Hematopoietic multipotent progenitor cell treated with erythropoietin and hydrocortisone succinate and interleukin-3 and kit ligand, for 17 days (in vitro differentiated cells): ENCODE data around the gene TENM4.

Source experiments
- DNase-seq: peaks from one replicate; pipeline ENCODE4 v3.0.0-alpha.2; 2015; ENCODE audit warnings: low spot score

The TENM4 gene

DNA sequence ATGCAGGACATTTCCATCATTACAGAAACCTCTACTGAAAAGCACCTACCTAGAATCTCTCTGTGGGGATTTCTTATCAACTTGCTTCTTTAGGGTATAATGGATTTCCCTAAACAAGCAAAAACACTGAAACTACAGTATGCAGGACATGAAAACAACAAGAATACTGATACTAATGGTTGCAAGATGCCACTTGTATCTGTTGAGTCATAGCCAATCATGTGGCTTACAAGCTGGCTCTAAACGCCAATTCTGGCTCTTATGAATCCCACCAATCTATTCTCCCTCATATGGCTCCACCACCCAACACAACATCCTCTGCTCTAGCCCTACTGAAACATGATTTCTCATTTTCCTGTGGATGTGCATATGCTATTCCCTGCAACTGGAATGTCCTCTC, 22.6 kb downstream of the TENM4 start:
- no peak for DNase-seq

DNA sequence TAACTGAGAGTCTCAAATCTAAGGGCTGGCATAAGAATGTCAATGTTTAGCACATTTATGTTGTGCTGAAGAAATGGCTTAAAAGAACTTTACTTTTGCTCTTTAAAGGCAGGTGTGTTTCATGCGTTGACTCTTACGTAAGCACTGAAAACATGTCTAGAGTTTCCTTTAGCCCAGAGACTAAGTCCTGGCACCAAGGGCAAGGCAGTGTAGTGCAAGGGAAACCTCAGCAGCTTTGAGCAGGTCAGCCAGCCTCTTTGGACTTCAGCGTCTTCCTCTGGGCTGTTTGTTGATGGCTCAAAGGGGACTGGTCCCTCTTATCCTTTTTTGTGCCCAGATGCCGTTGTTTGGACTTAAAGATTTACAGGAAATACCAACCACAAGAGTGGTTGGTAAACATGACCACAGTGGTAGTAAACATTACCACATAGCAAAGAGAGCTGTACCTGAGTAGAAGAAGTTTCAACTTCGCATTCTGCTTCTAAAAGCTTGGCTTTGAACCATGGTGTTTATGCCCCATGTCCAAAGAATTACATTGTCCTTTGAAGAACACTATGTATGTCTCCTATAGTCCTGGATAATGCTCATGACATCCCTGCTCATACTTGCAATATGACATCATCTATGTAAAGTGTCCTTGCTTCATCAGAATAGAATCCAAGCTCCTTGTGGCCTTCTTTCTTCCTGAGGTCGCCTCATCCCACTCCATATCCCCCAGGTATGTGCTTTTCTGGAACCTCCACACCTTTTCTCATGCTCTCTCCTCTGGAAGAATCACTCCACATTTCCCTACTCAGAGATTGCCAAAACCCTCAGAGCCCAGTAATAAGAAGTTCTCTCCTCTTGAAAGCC, 23.5 kb downstream of the TENM4 start:
- DNase-seq = no peak

DNA sequence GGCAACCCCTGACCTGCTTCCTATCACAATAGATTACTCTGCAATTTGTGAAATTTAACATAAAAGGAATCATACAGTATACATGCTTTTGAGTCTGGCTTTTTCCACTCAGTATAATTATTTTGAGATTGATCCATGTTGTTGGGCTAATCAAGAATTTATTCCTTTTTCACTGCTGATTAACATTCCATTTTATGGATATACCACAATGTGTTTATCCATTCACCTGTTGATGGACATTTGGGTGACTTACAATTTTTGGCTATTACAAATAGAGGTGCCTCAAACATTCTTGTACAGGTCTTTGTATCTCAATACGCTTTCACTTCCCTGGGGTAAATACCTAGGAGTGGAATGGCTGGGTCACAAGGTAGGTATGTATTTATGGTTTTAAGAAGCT, 24.9 kb downstream of the TENM4 start:
- DNase-seq = no peak

DNA sequence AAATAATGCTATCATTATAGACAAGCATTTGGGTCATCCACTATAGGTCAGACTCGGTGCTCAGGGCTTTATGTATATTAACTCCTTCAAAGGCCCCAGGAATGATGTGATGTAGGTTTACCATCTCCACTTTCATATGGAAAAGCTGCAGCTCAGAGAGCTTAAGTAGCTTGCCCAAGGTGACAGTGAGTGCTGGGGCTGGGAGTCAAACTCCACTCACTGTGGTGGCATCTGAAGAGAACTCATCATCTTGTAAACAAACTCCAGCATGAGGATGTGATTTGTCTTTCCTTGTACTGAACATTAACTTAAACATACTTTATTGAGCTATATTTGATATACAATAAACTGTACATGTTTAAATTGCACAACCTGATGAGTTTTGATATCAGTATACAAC, 25.4 kb downstream of the TENM4 start:
- DNase-seq = no peak

DNA sequence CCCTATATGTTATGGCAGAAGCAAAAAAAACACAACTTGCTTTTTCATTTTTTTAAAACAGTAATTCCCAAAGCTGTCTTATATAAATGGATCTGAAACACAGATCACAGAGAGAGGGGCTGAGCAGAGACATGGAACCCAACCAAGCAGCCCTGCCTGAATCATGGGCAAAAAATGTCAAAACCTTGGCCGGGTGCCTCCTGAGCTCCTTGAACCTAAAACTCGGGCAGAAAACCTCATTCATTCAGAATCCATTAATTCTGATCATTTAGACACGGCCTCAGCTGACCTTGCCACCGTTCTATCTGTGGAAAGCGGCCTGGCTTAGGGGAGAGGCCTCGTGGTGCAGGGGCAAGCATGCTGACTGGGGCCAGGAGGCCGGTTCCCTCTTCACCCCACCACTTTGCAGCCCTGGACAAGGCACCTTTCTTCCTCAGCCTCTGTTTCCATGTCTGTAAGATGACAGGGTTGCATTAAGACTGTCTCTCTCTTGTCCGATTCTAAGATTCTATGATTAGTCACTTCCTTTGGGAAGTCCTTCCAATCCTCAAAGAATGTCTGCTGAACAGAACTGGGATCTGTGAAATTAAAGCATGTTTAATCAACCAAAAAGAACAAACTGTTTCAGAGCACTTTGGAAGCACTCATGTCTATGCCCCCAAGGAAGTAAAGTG, 26.0 kb downstream of the TENM4 start:
- DNase-seq = no peak

DNA sequence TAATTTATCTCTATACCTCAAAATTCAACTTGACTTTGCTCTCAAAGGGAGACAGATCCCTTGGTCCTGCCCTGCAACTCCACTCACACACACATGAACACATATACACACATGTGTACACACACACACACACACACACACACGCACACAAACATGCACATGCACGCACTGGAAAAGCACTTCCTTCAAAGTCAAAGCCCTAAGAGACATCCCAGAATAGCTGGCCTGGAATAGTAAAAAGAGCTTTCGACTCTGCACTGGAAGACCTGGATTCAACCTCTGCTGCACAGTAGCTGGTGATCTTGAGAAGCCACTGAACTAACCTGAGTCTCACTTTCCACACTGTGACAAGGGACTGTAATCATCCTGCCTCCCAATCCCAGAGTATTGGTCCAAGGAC, 26.8 kb downstream of the TENM4 start:
- no peak for DNase-seq

DNA sequence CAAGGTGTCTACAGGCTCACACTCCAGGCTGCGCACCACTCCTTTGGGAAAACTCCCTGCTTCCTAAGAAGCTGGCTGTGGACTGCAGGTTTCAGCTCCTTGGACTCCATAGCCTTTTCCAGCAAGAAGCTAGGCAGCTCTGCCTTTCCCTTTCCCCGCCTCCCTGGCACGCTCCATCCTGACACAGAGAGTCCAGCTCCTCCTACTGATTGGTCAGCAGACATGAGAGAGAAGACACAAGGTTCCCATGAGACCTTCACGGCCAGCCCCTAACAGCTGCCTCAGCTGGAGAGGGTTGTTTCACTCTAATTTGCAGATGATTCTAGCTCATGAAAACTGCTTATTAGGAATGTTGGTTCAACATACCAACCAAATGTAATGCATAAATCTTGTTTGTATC, 27.6 kb downstream of the TENM4 start:
- DNase-seq = no peak

DNA sequence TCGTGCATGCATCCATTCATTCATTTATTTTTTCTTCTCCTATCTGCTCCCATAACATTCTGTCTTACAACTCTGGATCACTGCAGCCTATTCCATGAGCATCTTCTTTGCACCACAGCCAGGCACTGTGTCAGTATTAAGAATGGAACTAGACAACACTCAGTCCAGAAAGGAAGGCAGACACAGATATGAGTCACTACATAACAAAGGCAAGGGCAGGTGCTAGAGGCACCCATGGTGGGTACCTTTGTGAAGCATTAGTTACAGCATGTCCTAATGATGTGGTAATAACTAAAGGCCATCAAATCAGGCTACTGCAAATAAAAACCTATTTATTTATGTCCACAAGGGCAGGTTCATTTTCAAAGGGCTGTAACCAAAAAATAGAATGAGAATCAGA, 28.1 kb downstream of the TENM4 start:
- DNase-seq = no peak

DNA sequence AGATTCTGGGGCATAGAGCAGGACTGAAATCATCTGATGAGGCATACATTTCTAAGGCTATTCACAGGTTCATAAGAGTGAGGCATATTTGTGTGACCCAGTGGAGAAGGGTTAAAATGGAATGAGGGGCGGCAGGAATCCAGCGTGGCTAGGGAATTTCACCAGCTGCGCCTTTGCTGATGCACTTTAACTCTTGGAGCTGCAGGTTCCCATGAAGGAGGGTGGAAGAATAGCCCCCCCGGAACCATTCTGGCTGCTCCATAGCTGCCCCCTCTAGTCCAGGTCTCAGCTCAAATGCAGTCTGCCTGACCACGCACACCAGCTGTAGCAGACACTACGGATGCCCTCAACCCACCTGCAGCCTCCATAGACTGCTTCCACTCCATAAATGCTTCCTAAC, 31.5 kb downstream of the TENM4 start:
- DNase-seq = no peak

DNA sequence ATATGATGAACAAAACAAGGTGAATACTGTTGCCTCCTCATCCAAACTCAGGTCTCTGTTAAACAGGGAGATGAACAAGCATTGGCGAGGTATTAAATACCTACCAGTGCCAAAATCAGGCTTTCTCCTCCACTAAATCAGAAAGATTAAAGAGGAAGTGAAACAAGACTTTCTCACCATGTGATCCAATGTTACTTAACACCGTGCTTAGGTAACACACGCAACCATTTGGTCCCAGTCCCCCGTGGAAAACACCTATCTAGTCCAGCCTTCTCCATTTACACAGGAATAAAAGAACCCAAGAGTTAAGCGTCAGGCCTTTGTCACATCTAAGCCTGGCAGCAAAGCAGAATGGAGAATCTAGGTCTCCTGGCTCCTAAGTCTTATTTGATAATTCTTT, 34.5 kb downstream of the TENM4 start:
- DNase-seq = no peak

DNA sequence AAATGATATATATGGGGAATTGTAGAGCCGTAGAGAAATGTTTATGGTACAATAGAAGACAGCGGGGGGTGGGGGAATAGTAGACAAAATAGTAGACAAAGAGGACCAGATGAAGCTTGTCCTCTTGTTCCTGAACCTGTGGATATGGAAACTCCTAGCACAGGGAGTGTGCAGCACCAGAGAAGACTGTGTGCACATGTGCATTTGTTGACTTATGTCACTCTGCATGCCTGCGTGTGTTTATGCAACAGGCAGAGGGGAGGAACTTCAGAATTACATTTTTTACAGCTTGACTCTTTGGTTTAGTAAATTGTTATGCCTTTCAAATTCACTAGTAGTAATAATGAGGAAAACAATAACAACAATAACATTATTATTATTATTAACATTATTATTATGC, 36.0 kb downstream of the TENM4 start:
- DNase-seq = no peak

DNA sequence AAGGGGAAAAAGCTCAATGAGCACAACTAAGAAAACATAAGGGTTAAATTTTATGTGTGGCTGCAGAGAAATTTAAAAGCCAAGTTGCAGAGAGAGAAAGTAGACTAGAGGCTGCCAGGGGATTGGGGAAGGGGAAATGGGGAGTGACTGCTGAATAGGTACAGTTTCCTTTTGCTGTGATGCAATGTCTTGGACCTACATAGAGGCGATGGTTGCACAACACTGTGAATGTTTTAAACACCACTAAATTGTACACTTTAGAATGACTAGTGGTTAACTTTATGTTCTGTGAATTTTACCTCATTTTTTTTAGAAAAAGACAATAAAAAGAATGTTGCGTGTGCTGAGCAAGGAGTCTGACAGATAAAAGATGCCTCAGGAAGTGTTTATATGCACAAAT, 36.5 kb downstream of the TENM4 start:
- DNase-seq = no peak

DNA sequence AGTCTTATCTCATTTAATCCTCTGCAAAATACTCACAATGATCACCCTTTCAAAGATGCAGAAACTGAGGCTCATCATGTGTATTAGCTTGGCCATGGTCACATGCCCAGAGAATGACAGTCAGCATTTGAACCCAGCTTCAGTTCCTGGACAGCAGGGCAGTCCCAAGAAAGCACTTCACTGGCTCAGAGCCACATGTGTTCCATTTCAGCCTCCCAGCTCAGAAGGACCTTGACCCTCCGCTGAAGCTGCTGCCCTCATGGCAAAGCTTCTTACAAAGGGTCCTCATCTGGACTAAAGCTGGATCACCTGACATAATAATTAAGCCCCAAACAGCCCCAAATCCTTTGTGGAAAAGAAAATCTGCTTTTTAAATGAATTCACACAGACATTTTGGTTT, 37.0 kb downstream of the TENM4 start:
- no peak for DNase-seq

DNA sequence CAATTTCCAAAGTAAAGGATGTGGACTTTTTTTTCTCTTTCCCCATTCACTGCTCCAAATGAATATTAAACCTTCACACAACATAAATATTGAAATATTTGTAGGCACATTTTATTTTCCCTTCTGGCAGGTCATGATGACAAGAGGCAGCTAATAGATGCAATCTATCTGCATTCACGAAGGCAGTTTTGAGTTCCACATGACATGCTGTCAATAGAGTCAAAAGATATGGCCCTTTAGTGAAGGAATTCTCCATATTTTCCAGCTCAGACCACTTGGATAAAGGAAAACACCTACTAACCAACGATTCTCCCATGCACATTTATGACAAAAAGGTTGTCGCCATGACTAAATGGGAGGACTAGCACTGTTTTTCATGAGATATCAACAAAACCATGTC, 37.9 kb downstream of the TENM4 start:
- DNase-seq = no peak

DNA sequence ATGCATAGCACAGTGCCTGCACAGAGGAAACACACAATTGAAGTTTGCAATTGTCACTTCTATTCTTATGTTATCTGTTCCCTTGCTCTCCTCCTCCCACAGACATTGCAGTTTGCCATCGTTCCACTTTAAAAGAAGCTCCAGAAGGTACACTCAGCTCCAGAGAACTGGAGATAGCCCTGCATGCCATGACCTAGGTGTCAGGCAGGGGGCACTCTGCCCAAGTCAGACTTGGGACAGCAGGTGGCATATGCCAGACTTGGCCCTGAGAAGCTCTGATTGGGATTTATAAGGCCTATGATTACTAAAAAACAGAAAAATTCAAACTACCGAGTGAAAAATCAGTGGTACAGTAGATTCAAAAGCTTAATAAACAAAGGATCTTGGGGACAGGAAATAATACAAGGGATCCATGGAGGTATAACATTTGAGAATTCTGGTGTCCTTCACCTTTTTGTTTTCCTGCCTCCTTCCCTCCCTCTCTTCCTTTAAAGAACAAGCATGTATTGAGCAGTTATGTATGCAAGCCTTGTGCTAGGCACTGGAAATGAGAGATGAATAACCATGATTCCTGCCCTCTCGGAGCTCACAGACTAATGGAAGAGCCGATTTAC, 40.0 kb downstream of the TENM4 start:
- DNase-seq = no peak

DNA sequence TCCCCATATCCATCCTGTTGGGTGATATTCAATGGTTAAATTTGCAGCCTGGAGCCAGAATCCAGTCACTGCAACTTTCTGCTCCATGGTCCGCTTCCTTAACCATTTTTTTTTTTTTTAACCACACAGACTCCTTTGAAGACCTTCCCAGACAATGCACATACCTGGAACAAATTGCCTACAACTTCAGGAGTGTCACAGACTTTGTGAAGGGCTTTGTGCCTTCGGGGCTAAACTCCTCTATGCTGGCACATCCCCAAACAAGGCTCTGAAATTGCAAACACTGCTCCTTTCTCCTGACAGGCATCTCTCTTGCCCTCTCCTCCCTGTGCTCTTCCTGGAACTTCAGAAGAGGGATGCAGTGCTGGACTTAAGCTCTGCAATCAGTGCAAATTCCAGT, 40.6 kb downstream of the TENM4 start:
- DNase-seq = no peak

DNA sequence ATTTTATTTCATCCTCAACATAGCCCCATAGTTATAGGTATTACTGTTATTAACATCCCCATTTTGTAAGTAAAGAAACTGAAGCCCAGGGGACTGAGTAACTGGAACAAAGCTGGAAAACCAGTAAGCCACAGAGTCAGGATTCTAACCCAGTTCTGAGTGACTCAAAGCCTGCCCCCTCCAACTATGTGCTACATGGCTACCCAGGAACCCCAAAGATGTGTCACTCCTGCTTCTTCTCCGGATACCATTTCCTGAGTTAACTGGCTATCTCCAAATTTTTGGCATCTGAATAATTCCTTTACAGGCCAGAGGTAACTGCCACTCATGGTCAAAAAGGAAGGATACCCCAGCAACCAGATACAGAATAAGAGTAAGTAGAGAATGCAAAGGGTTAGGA, 43.6 kb downstream of the TENM4 start:
- DNase-seq = no peak

DNA sequence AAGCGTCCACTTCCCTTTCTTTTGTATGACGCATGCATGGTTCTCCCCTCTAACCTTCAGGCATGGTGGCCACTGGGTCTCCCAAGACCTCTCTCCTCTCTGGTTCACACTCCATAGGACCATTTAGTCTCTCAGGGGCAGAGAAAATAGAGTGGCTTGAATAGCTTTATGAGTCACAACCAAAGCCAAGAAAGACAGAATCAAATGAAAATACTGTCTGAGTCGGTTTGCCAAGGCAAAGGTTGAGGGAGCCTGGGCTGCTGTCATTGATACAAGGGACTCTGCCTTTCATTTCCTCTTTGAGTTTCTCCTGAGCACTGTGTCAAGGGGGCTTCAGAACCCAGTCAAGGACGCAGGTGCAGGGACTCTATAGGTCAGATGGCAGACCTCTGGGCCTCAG, 44.2 kb downstream of the TENM4 start:
- no peak for DNase-seq

DNA sequence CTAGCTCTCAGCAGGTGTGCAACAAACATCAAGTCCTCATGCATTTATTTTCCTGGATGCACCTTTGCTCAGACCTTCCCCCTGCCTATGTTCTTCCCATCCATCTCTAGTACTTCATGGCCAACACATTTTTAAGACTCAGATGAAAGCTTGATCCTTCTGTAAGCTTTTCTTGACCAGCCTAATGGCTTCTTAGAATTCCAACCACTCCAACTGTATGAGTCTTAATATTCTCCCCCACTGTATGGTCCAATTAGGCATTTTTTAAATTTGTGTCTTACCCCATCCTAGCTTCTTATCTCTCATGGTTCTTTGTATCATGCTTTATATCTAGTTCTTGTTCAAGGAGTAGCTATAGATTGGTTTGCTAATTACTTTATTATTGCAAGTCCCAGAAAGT, 44.8 kb downstream of the TENM4 start:
- DNase-seq = no peak

DNA sequence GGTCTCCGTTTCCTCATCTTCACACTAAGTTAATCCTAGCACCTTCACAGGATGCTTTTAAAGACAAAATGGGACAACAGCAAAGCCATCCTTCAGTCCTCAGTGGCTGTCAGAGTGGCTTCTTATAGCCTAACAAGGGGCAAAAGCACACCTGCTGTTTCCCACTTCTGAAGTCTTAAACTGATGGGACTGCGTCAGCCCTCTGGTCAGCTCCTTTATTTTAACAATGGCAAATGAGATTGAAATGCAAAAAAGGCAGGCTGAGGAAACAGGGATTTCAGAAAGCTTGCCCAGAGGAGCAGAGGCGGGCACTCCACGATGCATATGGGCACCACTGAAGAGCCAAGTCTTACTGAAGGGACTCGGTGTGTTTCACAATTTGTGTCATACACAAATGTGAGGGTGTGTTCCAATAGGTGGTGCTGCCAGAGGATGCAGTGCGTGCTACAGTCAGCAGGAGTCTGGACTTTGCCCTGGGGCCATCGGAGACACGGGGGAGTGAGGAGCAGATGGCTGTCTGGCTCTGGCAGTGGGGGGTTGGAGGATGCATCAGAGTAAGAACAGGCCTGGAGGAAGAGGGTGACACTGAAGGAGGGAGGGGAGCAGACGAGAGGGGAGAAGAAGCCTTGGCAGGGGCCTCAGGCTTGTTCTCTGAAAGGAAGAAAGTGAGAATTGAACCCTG, 47.3 kb downstream of the TENM4 start:
- DNase-seq = no peak

DNA sequence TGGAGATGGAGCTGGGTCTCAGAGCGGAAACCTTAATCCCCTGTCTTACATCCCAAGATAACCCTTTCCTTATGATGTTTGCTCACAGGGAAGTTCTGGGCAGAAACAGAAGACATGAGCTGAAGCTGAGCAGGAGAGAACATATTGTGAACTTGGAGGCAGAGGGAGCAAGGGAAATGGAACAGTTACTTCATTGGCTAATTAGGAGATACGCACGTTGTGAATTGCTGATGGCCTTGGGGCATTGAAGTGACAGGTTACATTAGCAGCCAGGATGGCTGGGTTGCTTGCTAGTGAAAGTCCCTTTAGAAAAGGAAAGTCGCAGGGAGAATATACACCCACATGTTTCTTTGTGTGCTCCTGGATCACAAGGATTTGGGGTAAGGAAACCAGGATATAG, 48.7 kb downstream of the TENM4 start:
- DNase-seq = no peak

DNA sequence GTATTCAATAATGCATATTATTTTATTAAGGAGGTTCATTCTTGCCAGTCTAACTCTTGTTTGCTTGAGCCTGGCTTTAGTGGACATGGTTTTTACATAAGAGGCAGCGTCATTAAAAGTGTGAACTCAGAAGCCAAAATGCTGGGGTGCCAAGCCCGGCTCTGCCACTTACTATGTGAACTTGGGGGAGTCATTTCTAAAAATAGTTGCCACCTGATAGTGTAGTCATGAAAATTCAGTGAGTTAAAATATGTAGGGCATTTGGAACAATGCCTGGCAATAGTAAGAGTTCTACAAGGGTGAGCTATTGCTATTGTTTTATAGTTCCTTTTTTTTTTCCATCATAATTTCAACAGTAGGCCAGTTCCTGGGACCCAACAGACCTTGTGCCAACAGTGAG, 49.9 kb downstream of the TENM4 start:
- no peak for DNase-seq

DNA sequence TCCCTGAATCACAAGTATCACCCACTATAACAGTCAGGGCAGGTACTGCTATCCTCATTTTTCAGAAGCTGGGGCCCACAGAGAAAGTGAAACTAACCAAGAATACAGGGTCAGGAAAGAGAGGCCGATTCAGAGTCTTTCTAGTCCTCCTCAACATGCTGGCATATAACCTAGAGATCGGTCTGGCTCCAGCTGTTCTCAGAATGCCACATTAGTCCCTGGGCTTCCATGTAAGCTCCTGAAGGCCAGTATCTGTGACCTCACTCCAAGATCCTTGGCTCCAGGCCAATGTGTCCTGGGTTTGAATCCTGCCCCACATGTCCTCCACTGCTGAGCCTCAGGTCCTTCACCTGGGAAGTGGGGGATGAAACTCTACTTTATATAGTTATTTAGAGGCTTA, 50.4 kb downstream of the TENM4 start:
- DNase-seq = no peak
